Measurements from ENCODE around the gene ZNF614.

DNA sequence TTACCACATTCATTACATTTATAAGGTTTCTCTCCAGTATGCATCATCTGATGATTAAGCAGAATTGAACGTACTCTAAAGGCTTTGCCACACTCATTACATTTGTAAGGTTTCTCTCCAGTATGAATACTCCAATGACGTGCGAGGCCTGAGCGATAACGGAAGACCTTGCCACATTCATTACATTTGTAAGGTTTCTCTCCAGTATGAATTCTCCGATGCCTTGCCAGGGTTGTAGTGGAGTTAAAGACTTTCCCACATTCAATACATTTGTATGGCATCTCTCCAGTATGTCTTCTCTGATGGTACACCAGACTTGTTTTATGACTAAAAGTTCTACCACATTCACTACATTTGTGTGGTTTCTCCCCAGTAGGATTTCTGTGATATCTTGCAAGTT lies 37.2 kb upstream of the ZNF614 start:
- TF ChIP-seq CTCF (IDR thresholded peaks at IDR 0.05 in 4 of 5, conservative IDR thresholded peaks at IDR 0.05 in 1 of 5) (no peak), POLR2A (IDR thresholded peaks at IDR 0.05) (no peak)

Measured in gastrocnemius medialis (tissue), 4 donors.